HepG2 (cell line): Measurements from ENCODE around the gene HYAL2. TPM values are rescaled to one million over a fixed set of nuclear protein-coding genes. Genes with fewer than 3 reads are reported as not detected.

Experiments
- CBFB ChIP-seq: sonication (generic); formaldehyde crosslinking; IDR thresholded peaks from 2 replicates; pipeline ENCODE4 v1.4.0; 2020; ENCODE audit warnings: missing genetic modification reagents
- DNMT3B ChIP-seq: conservative IDR thresholded peaks from 2 replicates; pipeline ENCODE4 v1.6.1; 2016; ENCODE audit warnings: missing biosample characterization, control low read depth
- HIVEP1 ChIP-seq: sonication (generic); formaldehyde crosslinking; IDR thresholded peaks from 2 replicates; pipeline ENCODE4 v1.4.0; 2020; ENCODE audit warnings: mild to moderate bottlenecking, missing genetic modification reagents
- KDM6A ChIP-seq: IDR thresholded peaks from 2 replicates; pipeline ENCODE4 v1.6.1; 2016; ENCODE audit warnings: low read depth
- MEIS1 ChIP-seq: sonication (generic); formaldehyde crosslinking; IDR thresholded peaks from 2 replicates; pipeline ENCODE4 v1.9.0; 2021; ENCODE audit warnings: mild to moderate bottlenecking, missing genetic modification reagents, moderate library complexity, borderline replicate concordance
- MTA1 ChIP-seq: sonication (generic); formaldehyde crosslinking; IDR thresholded peaks from 2 replicates; pipeline ENCODE4 v1.4.0; 2020; ENCODE audit warnings: missing genetic modification reagents, mild to moderate bottlenecking, borderline replicate concordance
- NFE2 ChIP-seq: sonication (generic); formaldehyde crosslinking; IDR thresholded peaks from 2 replicates; pipeline ENCODE4 v1.4.0; 2020; ENCODE audit warnings: missing genetic modification reagents
- NONO ChIP-seq, 2 experiments: fragments of 450-650 bp in 1 of 2; sonication (generic) in 1 of 2; formaldehyde crosslinking in 1 of 2; IDR thresholded peaks in 1 of 2; conservative IDR thresholded peaks in 1 of 2; 2 replicates each; pipeline versions ENCODE4 v1.6.1 to v1.8.0; 2017 to 2022; ENCODE audit warnings: mild to moderate bottlenecking in 1 of 2, missing genetic modification reagents in 1 of 2, moderate library complexity in 1 of 2
- PHB2 ChIP-seq: fragments of 450-650 bp; IDR thresholded peaks from 2 replicates; pipeline ENCODE4 v1.6.1; 2018; ENCODE audit not compliant: partially characterized antibody
- PHF8 ChIP-seq: sonication (generic); formaldehyde crosslinking; IDR thresholded peaks from 2 replicates; pipeline ENCODE4 v1.5.0; 2020; ENCODE audit warnings: missing genetic modification reagents
- POLR2G ChIP-seq: fragments of 200-400 bp; formaldehyde crosslinking; IDR thresholded peaks from 2 replicates; pipeline ENCODE4 v1.6.1; 2018; ENCODE audit warnings: mild to moderate bottlenecking, low read depth, low read length, moderate library complexity
- SMAD1 ChIP-seq: sonication (generic); formaldehyde crosslinking; IDR thresholded peaks from 2 replicates; pipeline ENCODE4 v1.4.0; 2020; ENCODE audit warnings: missing genetic modification reagents, low read depth, mild to moderate bottlenecking, borderline replicate concordance
- TRIM24 ChIP-seq: sonication (generic); formaldehyde crosslinking; IDR thresholded peaks from 2 replicates; pipeline ENCODE4 v1.8.0; 2022; ENCODE audit warnings: mild to moderate bottlenecking, missing genetic modification reagents
- ZFP36L2 ChIP-seq: sonication (generic); formaldehyde crosslinking; IDR thresholded peaks from 2 replicates; pipeline ENCODE4 v1.4.0; 2020; ENCODE audit warnings: missing genetic modification reagents
- ZFP82 ChIP-seq: sonication (generic); formaldehyde crosslinking; IDR thresholded peaks from 2 replicates; pipeline ENCODE4 v1.5.1; 2020; ENCODE audit warnings: mild to moderate bottlenecking, missing genetic modification reagents, borderline replicate concordance
- ZNF282 ChIP-seq: fragments of 450-650 bp; IDR thresholded peaks from 2 replicates; pipeline ENCODE4 v1.6.1; 2018; ENCODE audit not compliant: partially characterized antibody
- ZNF850 ChIP-seq: sonication (generic); formaldehyde crosslinking; conservative IDR thresholded peaks from 2 replicates; pipeline ENCODE4 v1.9.0; 2021; ENCODE audit warnings: mild to moderate bottlenecking, missing genetic modification reagents
- polyA plus RNA-seq, 8 experiments: library from polyadenylated mRNA; depleted of rRNA in 3 of 8; stranded (reverse) in 7 of 8; unstranded in 1 of 8; fragments of >200 nt; fragmentation: Illumina TruSeq in 4 of 8; extraction: Trizol in 4 of 8; gene quantifications; 2 replicates each; pipeline versions ENCODE4 v1.2.1 to v1.2.3, GENCODE V29; 2011 to 2016; ENCODE audit warnings: low read depth in 4 of 8, missing spikeins in 1 of 8, mixed read lengths in 1 of 8; ENCODE audit not compliant: insufficient read depth in 1 of 8
- total RNA-seq, 5 experiments: library from RNA; depleted of rRNA; stranded (reverse); fragments of >200 nt; fragmentation: Illumina TruSeq; extraction: Trizol; gene quantifications; 2 replicates each; pipeline ENCODE4 v1.2.3, GENCODE V29; 2016; ENCODE audit warnings: low read depth in 1 of 5
- TF ChIP-seq, protein P1 (sequence below): sonication (generic); formaldehyde crosslinking; IDR thresholded peaks from 2 replicates; pipeline ENCODE4 v1.4.0; 2020; ENCODE audit warnings: missing genetic modification reagents
- TF ChIP-seq, protein P2 (sequence below): sonication (generic); formaldehyde crosslinking; IDR thresholded peaks from 2 replicates; pipeline ENCODE4 v1.9.0; 2021; ENCODE audit warnings: missing genetic modification reagents, borderline replicate concordance
- TF ChIP-seq, protein P3 (sequence below): IDR thresholded peaks from 2 replicates; pipeline ENCODE4 v1.6.1; 2016; ENCODE audit warnings: mild to moderate bottlenecking
- TF ChIP-seq, protein P4 (sequence below): sonication (generic); formaldehyde crosslinking; IDR thresholded peaks from 2 replicates; pipeline ENCODE4 v1.8.1; 2022; ENCODE audit warnings: mild to moderate bottlenecking, missing genetic modification reagents

Gene HYAL2
- total and polyA plus RNA-seq, 2 of the 13 experiments (the other 11 are each of a cell fraction or from before 2014, with no cell fraction given), result 76.2 to 102 TPM

DNA sequence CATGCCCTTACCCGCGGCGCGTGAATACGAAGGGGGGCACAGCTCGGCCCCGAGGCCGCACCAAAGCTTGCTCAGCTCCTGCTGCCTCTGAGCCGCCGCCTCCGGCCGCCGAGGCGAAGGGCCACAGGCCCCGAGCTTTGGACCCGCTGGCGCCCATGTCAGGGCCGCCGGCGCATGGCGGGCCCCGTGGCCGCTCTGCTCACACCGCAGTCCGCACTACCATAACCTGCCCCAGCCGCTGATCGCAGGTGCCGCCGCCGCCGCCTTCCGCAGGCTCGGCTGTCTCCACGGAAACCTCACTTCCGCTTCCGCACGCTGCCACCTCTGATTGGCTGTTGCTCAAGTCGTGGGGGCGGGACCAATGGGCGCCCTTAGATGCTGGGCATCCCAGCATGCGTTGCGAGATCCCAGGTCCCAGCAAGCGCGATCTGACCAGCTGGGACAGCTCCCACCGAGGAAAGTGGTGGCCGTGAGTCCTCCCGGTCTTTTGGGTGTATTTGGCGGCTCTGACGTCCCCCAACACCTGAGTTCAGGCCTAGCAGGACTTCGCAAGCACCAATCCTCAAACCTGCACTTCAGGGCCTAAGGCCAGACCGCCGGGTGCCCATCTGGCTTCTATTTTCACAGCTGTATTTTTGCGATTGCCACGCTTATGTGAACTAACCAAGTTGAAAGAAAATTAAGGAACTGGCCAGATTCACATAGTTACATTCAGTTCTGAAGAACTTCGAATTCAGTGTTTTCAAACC lies 5.6 kb upstream of the HYAL2 start, which contains the start of gene TUSC2 (continued):
- TF ChIP-seq, protein P1, sequence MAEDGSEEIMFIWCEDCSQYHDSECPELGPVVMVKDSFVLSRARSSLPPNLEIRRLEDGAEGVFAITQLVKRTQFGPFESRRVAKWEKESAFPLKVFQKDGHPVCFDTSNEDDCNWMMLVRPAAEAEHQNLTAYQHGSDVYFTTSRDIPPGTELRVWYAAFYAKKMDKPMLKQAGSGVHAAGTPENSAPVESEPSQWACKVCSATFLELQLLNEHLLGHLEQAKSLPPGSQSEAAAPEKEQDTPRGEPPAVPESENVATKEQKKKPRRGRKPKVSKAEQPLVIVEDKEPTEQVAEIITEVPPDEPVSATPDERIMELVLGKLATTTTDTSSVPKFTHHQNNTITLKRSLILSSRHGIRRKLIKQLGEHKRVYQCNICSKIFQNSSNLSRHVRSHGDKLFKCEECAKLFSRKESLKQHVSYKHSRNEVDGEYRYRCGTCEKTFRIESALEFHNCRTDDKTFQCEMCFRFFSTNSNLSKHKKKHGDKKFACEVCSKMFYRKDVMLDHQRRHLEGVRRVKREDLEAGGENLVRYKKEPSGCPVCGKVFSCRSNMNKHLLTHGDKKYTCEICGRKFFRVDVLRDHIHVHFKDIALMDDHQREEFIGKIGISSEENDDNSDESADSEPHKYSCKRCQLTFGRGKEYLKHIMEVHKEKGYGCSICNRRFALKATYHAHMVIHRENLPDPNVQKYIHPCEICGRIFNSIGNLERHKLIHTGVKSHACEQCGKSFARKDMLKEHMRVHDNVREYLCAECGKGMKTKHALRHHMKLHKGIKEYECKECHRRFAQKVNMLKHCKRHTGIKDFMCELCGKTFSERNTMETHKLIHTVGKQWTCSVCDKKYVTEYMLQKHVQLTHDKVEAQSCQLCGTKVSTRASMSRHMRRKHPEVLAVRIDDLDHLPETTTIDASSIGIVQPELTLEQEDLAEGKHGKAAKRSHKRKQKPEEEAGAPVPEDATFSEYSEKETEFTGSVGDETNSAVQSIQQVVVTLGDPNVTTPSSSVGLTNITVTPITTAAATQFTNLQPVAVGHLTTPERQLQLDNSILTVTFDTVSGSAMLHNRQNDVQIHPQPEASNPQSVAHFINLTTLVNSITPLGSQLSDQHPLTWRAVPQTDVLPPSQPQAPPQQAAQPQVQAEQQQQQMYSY (CRISPR knock-in tag), result no peak
- TF ChIP-seq SMAD1 (CRISPR knock-in tag) (no peak), CBFB (CRISPR knock-in tag) (0 out of 2 replicates have a peak, but pooled peaks have one; percentile 44), ZNF282 (no peak), MTA1 (peak; percentile 59; the same call in 1 of the 2 replicates), KDM6A (CRISPR knock-in tag) (no peak), ZFP82 (CRISPR knock-in tag) (no peak), PHF8 (peak; percentile 67), POLR2G (peak; percentile 94), MEIS1 (CRISPR knock-in tag) (0 out of 2 replicates have a peak, but pooled peaks have one; percentile 24), PHB2 (no peak), ZNF850 (CRISPR knock-in tag) (no peak), NFE2 (CRISPR knock-in tag) (0 out of 2 replicates have a peak, but pooled peaks have one; percentile 32), HIVEP1 (CRISPR knock-in tag) (no peak), TRIM24 (CRISPR knock-in tag) (no peak), ZFP36L2 (CRISPR knock-in tag) (no peak), DNMT3B (no peak), NONO (IDR thresholded peaks at IDR 0.05) (no peak), NONO (CRISPR knock-in tag; conservative IDR thresholded peaks at IDR 0.05) (no peak)
- TF ChIP-seq, protein P2, sequence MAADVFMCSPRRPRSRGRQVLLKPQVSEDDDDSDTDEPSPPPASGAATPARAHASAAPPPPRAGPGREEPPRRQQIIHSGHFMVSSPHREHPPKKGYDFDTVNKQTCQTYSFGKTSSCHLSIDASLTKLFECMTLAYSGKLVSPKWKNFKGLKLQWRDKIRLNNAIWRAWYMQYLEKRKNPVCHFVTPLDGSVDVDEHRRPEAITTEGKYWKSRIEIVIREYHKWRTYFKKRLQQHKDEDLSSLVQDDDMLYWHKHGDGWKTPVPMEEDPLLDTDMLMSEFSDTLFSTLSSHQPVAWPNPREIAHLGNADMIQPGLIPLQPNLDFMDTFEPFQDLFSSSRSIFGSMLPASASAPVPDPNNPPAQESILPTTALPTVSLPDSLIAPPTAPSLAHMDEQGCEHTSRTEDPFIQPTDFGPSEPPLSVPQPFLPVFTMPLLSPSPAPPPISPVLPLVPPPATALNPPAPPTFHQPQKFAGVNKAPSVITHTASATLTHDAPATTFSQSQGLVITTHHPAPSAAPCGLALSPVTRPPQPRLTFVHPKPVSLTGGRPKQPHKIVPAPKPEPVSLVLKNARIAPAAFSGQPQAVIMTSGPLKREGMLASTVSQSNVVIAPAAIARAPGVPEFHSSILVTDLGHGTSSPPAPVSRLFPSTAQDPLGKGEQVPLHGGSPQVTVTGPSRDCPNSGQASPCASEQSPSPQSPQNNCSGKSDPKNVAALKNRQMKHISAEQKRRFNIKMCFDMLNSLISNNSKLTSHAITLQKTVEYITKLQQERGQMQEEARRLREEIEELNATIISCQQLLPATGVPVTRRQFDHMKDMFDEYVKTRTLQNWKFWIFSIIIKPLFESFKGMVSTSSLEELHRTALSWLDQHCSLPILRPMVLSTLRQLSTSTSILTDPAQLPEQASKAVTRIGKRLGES (CRISPR knock-in tag), result no peak
- TF ChIP-seq, protein P3, sequence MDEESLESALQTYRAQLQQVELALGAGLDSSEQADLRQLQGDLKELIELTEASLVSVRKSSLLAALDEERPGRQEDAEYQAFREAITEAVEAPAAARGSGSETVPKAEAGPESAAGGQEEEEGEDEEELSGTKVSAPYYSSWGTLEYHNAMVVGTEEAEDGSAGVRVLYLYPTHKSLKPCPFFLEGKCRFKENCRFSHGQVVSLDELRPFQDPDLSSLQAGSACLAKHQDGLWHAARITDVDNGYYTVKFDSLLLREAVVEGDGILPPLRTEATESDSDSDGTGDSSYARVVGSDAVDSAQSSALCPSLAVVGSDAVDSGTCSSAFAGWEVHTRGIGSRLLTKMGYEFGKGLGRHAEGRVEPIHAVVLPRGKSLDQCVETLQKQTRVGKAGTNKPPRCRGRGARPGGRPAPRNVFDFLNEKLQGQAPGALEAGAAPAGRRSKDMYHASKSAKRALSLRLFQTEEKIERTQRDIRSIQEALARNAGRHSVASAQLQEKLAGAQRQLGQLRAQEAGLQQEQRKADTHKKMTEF, result peak; percentile 80; the same call in 1 of the 2 replicates
- TF ChIP-seq, protein P4, sequence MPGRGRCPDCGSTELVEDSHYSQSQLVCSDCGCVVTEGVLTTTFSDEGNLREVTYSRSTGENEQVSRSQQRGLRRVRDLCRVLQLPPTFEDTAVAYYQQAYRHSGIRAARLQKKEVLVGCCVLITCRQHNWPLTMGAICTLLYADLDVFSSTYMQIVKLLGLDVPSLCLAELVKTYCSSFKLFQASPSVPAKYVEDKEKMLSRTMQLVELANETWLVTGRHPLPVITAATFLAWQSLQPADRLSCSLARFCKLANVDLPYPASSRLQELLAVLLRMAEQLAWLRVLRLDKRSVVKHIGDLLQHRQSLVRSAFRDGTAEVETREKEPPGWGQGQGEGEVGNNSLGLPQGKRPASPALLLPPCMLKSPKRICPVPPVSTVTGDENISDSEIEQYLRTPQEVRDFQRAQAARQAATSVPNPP, result 0 out of 2 replicates have a peak, but pooled peaks have one; percentile 5
